CD4-positive, alpha-beta T cell treated with Interleukin-21 for 1 hour (primary cell): ENCODE data around the gene LDHA.
A peak's percentile ranks its signal among the peaks of the same experiment; 100 is the strongest.

Experiments used
- DNase-seq: peaks from one replicate; pipeline ENCODE4 v3.0.0-alpha.2; 2020

The LDHA gene

DNA sequence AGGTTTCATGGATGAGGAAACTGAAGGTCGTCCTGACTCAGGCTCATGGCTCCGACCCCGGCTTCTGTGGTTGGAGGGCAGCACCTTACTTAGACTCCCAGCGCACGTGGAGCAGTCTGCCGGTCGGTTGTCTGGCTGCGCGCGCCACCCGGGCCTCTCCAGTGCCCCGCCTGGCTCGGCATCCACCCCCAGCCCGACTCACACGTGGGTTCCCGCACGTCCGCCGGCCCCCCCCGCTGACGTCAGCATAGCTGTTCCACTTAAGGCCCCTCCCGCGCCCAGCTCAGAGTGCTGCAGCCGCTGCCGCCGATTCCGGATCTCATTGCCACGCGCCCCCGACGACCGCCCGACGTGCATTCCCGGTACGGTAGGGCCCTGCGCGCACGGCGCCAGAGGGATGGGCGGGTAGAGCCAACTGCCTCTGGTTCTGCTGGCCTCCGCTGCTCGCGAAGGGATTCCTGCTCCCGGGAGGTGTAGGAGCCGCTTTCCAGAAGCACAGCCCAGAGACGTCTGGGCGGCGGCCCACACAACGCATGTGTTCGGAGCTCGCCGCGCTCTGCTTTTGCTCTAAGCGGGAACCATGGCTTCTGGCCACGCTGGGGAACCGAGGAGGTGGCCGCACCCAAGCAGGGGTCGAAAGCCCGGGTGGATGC lies at the start of gene LDHA:
Gene LDHA, plus strand, starts transcription at position 289 of the 653 bp plus-strand sequence. CDS start 2,280 bp downstream, outside the sequence.
- peak; percentile 98 for DNase-seq

DNA sequence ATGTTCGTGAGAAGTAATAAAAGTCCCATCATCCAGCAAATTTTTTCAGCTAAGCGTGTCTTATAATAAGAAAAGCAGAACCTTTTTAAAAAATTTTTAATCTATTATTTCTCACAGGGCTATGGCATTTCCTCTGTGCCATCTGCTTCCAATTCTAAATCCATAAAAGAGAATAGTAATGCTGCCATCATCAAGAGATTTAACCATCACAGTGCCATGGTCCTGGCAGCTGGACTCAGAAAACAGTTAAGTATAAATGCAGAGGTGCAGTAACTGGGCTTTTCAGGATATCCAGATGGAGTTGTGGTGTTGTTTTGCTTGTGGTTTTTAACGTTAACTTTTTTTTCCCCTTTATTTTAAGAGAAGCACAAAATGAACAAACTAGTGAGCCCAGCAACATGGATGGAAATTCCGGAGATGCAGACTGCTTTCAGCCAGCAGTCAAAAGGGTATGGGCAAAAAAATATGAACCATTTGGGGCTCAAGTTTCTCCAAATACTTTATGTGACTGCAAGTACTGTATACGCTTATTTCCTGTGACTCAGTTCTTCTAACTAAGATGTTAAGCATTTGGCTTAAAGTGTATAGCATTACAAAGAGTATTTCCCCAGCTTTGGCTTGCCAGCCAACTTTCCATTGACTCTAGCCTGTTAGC lies 46.8 kb upstream of the LDHA start:
- DNase-seq = no peak

DNA sequence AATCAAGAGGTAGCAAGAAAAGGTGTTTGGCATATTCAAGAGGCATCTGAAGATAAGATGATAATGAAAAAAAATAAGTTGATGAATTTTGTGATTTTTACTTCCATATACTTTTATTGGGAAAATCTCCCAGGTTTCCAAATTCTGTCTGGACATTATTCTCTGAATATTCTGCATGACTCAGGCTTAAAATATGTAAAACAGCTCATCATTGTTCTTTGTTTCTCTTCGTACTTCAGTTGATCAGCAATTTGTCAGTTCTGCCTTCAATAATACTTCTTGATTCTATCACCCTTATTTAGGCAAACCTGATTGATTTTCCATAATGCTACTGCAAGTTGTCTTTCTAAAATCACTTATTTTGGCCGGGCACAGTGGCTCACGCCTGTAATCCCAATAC lies 41.8 kb upstream of the LDHA start:
- DNase-seq = no peak

DNA sequence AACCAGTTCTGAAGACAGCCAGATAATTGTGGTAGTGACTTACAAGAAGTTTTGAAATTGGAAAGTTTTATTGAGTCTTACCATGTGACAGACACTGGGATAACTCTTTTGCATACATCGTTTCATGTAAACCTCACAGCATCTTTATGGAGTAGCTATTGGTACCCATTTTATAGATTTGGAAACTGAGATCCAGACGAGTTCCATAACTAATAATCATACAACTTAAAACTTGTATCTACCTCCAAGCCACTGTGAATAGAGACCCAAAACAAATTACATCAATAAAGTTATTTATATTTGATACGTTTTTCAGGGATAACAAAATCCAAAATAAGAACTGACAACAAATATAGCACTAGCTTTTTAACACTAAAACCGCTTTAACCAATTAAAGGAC lies 35.7 kb upstream of the LDHA start:
- DNase-seq = no peak

DNA sequence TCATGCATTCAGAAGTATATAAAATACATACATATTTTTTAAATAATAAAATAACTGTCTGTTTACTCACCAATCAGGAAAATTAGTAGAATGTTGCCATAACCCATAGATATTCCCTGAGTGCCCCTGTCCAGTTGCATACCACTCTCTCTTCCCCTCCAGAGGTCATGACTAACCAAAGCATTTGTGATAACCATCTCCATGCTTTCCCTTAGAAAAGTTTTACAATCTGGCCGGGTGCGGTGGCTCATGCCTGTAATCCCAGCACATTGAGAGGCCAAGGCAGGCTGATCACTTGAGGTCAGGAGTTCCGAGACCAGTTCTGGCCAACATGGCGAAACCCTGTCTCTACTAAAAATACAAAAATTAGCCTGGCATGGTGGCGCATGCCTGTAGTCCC lies 33.2 kb upstream of the LDHA start:
- DNase-seq = no peak

DNA sequence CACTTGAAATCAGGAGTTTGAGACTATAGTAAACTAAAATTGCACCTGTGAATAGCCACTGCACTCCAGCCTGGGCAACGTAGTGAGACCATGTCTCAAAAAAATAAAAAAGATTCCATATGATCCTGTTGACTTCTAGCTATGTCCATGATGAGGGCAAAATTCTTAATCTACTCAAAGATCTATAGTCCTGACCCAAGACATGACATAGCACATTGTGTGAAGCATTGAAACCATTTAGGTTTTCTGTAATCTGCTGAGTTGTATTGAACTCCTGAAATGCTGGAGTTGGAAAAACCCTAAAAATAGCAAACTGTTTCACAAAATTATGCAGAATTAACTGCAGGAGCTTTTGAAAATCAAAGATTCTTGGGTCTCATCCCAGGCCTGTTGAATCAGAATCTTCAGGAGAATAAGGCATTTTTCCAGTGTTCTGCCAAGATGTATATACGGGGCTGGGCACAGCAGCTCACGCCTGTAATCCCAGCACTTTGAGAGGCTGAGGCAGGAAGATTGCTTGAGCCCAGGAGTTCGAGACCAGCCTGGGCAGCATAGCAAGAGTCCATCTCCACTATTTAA lies 29.8 kb upstream of the LDHA start:
- no peak for DNase-seq

DNA sequence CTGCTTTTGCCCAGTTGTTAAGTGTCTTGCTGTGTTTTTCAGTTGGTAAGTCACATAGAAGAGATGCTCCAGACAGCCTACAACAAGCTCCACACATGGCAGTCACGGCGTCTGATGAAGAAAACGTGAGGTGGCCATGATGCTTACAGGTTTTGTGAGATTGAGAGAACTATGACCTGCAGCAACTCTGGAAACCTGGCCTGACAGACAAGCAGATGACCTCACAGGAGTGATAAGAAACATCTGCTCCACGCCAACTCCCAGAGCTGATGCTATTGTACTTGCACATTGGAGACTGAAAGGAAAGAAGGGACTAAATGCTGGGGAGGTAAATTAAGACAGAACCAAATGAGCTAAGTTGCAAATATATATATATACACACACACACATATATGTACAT lies 28.6 kb upstream of the LDHA start:
- no peak for DNase-seq

DNA sequence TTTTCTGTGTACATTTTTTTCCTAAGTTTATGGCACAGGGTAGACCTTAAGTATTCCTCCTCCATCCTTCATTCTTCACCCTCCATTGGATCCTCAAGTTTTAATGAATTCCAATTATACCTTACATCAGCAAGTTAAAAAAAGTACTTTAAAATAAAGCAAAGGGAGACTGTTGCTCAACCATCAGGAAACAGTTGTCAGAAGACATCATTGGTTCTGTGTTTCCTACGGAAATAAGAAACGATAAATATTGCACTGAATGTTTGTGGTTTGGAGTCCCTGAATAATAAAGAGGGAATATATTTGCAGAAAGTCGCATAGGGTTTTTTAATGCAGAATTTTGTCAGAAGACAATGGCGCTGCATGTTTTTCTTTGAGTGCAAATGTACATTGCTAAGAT lies 28.1 kb upstream of the LDHA start:
- DNase-seq = no peak

DNA sequence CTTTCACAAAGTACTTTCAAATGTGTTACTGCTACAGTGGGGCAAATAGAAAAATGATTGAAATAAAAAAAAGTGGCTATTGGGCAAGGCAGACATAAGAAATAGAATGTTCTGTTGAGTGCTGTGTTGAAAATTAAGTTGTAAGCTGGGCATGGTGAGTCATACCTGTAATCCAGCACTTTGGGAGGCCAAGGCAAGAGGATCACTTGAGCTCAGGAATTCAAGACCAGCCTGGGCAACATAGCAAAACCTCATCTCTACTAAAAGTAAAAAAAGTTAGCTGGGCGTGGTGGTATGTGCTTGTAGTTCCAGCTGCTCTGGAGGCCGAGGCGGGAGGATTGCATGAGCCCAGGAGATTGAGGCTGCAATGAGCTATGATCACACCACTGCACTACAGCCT lies 26.9 kb upstream of the LDHA start:
- DNase-seq = no peak

DNA sequence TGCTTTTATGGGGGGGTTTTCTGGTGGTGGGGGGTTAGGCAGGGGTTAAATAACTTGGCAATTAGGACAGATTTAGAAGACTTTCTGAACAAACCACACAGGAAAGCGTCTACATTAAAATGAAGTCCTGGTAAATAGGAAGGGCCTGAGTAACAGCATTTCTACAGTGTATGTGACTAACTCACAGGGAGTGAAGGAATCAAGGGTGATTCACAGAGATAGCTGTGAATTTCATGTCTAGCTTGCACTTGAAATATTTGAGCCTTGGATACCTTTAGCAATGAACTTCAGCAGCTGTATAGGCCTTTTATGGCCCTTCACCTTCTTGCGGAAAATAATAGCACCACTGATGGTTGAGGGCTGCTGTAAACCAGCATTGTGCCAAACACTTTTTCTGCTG lies 26.1 kb upstream of the LDHA start:
- DNase-seq = no peak

DNA sequence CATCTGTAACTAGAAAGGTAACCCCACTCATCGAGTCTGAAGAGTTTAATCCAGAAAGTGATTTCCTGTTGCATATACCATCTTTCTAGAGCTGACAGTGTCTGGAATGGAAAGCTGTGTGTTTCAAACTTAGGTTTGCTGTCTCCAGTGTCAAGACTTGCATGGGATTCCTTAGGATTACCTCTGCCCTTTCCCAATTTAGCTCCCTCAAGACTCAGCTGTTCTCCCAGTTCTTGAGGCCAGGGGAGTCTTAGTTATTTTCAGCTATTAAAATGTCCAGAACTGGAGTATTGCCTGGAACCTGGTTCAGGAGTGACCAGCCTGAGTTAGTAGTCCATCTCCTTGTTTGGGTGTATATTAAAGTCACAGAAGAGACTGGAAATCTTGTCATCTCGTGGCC lies 25.0 kb upstream of the LDHA start:
- no peak for DNase-seq

DNA sequence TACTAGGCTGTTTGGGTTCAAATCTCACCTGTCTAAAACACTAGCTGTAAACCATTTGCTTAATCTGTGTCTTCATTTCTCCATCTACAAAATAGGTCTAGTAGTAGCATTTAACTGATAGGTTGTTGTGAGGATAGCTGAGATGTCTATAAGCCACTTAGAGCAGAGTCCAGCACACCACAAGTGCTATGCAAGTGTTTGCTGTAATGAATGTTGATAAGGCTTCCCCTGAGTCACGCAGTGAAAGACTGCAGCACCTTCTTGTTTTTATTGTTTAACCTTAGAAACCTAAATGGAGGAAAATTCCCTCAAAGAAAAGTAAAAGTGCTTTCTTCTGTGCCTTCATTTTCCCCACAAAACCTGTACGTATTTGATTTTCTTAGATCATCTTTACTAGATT lies 23.1 kb upstream of the LDHA start:
- DNase-seq = no peak

DNA sequence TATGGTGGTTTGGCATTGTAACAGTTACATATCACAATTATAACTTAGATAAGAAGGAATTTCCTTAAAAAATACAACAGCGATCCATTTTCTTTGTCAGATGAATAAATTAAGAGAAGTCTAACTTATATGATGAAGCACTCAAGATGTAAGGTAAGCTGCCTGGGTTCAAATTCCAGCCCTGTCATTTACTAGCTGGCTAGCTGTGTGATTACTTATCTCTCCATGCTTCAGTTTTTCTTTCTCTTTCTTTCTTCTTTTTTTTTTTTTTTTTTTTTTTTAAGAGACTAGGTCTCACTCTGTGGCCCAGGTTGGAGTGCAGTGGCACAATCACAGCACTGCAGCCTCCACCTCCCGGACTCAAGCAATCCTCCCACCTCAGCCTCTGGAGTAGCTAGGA lies 22.2 kb upstream of the LDHA start:
- DNase-seq = no peak

DNA sequence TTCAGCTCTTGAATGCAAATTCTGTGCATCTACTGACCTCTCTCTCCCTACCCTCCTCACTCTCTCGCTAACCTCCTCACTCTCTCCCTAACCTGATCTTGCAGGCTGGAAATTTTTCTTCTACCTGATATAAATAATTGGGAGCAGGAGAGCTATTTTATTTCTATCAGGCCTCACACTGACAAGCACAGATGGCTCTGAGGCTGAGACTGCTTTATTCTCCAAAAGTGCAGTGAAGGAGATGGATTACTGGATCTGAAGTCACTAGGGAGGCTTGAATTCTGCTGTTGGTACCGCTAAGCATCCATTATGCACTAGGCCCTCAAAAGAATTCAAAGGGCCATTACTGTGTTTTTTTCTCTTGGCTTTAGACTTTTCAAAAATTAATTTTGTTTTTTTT lies 19.4 kb upstream of the LDHA start:
- no peak for DNase-seq

DNA sequence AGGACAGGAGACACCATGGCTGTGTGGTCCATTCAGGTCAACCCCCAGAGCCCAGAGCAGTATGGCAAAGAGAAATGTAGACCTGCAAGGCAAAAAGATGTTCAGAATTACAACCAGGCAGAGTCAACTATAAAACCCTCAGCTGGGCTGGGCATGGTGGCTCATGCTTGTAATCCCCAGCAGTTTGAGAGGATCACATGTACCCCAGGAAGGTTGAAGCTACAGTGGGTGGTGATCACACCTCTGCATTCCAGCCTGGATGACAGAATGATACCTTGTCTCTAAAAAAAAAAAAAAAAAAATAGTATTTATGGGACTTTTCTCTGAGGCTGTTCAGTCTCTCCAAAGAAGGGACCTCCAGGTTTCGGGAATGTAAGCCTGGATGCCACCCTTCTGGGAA lies 18.4 kb upstream of the LDHA start:
- DNase-seq = no peak

DNA sequence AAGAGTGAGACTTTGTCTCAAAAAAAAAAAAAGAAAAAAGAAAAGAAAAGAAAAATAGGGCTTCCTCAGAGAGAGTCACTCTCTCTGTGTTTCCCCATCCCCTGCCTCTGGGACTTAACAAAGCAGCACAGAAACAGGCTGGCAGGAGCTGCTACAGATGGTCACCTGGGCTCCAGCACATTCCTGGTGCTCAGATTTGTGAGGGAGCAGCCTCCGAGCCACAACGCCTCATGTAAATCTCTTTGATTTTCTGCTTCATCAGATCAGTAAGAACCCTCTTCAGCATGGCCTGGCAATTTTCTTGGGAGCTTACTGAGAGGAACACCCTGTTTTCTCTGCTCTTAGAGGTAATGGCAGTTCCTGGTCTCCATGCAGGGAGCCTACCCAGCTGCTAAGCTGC lies 15.2 kb upstream of the LDHA start:
- DNase-seq = no peak

DNA sequence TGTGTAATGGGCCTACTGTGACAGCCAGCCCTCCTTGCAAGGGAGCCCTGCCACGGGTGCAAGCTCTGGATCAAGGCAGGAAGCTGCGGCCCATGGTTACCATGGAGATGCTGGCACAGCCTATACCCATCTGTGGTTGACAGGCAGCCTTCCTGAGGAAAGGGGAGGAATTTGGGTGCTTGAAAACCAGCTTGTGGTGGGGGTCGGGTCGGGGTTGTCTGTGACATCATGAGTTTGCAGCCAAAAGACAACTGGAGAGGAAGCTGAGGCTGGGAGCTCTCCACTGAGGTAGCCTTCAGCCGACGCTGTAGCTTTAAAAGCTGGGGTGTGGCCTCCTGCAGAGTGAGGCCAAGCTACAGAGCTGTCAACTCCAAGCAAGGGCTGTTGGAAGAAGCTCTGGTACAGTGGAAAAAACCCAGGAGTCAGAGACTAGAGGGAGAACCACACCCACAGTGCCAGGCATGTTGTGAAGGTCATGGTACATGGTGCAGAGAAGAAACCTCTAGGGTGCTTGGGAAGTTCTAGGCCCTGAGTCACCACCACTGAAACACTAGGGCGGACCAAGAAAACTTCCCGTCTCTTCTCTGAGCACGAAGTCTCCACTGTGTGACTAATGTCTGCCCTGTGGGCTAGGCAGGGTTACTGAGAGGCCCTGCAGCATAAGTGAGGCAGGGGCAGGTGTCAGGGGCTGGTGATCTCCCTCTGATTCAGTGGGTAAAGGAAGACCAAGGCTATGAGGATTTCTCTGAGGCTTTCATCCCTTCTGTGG lies 10.8 kb upstream of the LDHA start:
- DNase-seq = peak; percentile 84

DNA sequence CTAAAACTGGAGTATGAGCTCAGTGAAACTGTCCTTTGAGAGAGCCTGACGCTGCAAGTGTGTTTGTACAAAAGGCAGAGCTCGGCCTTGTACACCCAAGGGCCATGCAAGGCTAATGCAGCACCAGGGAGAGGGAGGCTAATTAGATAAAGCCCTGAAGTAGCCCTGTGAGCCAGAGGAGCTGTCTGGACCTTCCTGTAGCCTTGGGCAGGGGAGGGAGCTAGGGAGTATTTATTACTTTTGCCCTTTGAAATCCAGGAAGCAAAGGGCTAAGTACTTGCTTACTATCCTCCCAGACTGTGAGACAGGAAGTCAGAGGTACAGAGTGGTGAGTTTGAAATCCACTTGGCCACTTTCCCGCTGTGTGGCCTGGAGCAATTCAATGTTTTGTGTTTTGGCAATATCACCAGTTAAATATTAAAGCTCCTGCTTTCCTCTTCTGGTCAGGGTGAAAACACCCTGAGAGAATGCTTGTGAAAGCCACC lies 10.2 kb upstream of the LDHA start:
- DNase-seq = no peak

DNA sequence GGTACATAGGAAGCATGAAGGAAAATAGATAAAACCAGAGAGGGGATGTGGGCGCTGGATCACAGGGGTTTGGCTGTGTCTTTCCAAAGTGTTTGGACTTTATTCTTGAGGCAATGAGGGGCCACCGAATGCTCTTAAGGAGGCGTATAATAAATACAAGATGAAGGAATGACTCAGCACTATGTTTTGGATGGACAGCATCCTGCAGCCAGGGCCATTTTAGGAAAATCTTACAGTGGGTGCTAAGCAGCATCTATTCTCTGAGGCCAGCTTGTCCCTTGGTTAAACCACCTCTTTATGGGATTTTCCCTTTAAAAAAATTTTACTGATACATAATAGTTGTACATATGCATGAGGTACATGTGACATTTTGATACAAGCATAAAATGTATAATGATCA lies 4.3 kb upstream of the LDHA start:
- DNase-seq = no peak

DNA sequence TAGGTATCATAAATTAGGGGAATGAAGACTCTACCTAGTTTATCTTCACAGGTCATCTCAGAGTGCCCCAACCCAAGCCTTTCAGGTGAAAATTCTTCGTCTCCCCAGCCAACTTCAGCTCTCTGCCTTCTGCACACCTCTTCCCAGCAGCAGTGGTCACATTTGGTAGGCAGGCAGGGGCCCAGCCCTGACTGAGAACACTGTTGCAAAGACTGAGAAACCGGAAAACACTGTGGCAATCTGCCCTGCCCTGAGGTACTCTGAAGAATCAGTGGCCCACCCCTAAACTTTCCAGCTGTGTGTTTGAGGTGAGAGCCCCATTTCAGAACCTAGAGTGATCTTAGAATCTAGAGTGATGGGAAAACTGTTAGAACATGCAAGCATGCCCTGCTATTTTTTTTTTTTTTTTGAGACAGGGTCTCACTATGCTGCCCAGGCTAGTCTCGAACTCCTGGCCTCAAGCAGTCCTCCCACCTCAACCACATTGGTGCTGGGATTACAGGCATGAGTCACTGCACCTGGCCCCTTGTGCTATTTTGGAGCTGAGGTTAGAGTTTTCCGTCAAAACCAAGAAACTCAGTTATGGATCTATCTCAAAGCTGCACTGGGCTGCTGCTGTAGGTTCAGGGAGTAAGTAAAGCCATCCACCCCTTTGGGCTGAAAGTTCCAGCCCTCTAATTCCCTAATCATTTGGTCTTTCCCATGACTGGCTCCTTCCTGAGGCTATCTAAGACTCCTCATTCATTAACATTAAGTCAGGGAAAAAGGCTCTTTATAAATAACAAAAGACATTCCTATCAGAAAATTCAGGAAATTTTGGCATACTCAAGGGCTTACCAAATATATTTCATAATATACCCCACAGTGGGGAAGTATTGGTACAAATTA lies 1.7 kb upstream of the LDHA start:
- DNase-seq = no peak

DNA sequence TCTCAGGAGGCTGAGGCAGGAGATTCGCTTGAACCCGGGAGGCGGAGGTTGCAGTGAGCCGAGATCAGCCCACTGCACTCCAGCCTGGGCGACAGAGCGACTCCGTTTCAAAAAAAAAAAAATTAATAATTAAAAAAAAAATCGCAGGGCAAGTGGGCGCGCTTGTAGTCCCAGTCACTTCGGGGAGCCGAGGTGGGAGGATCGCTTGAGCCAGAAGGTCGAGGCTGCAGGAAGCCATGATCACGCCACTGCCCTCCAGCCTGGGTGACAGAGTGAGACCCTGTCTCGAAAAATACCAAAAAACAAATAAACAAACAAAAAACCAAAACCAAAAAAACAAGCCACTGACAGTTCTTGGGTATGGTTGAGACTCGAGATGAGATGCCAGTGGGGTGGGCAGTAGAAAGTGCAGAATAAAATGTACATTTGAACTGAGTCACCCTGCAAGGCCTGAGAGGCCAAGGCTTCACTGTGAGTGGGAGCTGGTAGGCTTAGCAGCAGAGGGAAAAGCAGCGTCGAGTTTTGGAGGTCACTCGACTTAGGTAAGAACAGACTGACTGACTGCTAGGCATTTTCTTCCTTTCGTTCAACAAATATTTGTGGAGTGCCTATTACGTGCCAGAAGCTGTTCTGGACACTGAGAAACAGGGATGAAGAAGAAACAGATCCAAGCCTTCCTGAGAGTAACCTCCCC lies 635 bp upstream of the LDHA start:
- DNase-seq = no peak
